H9 (cell line): ENCODE results near the gene NPB. TPM values are rescaled to one million over a fixed set of nuclear protein-coding genes. Genes with fewer than 3 reads are reported as not detected.

Source experiments
- DNase-seq: peaks from one replicate; pipeline ENCODE4 v3.0.0-alpha.2; 2017
- H2AFZ ChIP-seq: one replicate; pipeline ENCODE4 v1.6.1; 2013; ENCODE audit warnings: mild to moderate bottlenecking, low read length, control low read depth, moderate library complexity
- H2AK5ac ChIP-seq: 2 replicates; pipeline ENCODE4 v1.6.1; 2013; ENCODE audit warnings: low read length, control low read depth, mixed read lengths; ENCODE audit not compliant: insufficient read length
- H2BK120ac ChIP-seq: one replicate; pipeline ENCODE4 v1.6.1; 2013; ENCODE audit warnings: low read depth, mild to moderate bottlenecking, low read length, control low read depth, inconsistent platforms; ENCODE audit not compliant: poor library complexity, severe bottlenecking
- H2BK12ac ChIP-seq: 2 replicates; pipeline ENCODE4 v1.6.1; 2013; ENCODE audit warnings: low read length, control low read depth, mixed read lengths, low read depth; ENCODE audit not compliant: insufficient read length
- H2BK15ac ChIP-seq: 2 replicates; pipeline ENCODE4 v1.6.1; 2013; ENCODE audit warnings: low read depth, low read length, control low read depth
- H2BK20ac ChIP-seq: one replicate; pipeline ENCODE4 v1.6.1; 2013; ENCODE audit warnings: low read depth, mild to moderate bottlenecking, low read length, control low read depth, inconsistent platforms; ENCODE audit not compliant: poor library complexity, severe bottlenecking
- H2BK5ac ChIP-seq: 2 replicates; pipeline ENCODE4 v1.6.1; 2013; ENCODE audit warnings: low read length, control low read depth, mixed read lengths; ENCODE audit not compliant: insufficient read length
- H3K14ac ChIP-seq: 2 replicates; pipeline ENCODE4 v1.6.1; 2013; ENCODE audit warnings: low read length, control low read depth; ENCODE audit not compliant: insufficient read depth
- H3K18ac ChIP-seq: 2 replicates; pipeline ENCODE4 v1.6.1; 2013; ENCODE audit warnings: low read depth, mild to moderate bottlenecking, mixed read lengths, low read length, control low read depth; ENCODE audit not compliant: insufficient read length
- H3K23ac ChIP-seq: 2 replicates; pipeline ENCODE4 v1.6.1; 2013; ENCODE audit warnings: low read length, control low read depth, mixed read lengths, low read depth; ENCODE audit not compliant: insufficient read length
- H3K23me2 ChIP-seq: 2 replicates; pipeline ENCODE4 v1.6.1; 2013; ENCODE audit warnings: low read depth, mild to moderate bottlenecking, mixed read lengths, low read length, control low read depth; ENCODE audit not compliant: insufficient read length, poor library complexity, severe bottlenecking
- H3K27ac ChIP-seq: 2 replicates; pipeline ENCODE4 v1.5.1; 2013; ENCODE audit warnings: low read length, control low read depth, mixed read lengths, low read depth; ENCODE audit not compliant: insufficient read length
- H3K27me3 ChIP-seq: 2 replicates; pipeline ENCODE4 v1.6.1; 2013; ENCODE audit warnings: low read length, control low read depth, inconsistent platforms; ENCODE audit not compliant: insufficient read depth
- H3K4ac ChIP-seq: 2 replicates; pipeline ENCODE4 v1.6.1; 2013; ENCODE audit warnings: low read depth, mild to moderate bottlenecking, control low read depth, inconsistent platforms, low read length, moderate library complexity
- H3K4me1 ChIP-seq: 2 replicates; pipeline ENCODE4 v1.6.1; 2013; ENCODE audit warnings: low read length, control low read depth, inconsistent platforms; ENCODE audit not compliant: insufficient read depth
- H3K4me2 ChIP-seq: 2 replicates; pipeline ENCODE4 v1.6.1; 2013; ENCODE audit warnings: low read length, control low read depth, mixed read lengths; ENCODE audit not compliant: insufficient read length, insufficient read depth
- H3K56ac ChIP-seq: 2 replicates; pipeline ENCODE4 v1.6.1; 2013; ENCODE audit warnings: low read depth, mild to moderate bottlenecking, mixed read lengths, low read length, control low read depth; ENCODE audit not compliant: insufficient read length
- H3K79me1 ChIP-seq: 2 replicates; pipeline ENCODE4 v1.6.1; 2013; ENCODE audit warnings: low read depth, mild to moderate bottlenecking, moderate library complexity, low read length, control low read depth, inconsistent platforms; ENCODE audit not compliant: insufficient read depth, poor library complexity, severe bottlenecking
- H3K79me2 ChIP-seq: 2 replicates; pipeline ENCODE4 v1.6.1; 2013; ENCODE audit warnings: low read length, control low read depth, inconsistent platforms; ENCODE audit not compliant: insufficient read depth
- H3K9ac ChIP-seq: 2 replicates; pipeline ENCODE4 v1.6.1; 2013; ENCODE audit warnings: low read length, control low read depth, mixed read lengths; ENCODE audit not compliant: insufficient read length; ENCODE audit errors: extremely low read depth
- H3K9me3 ChIP-seq: one replicate; pipeline ENCODE4 v1.6.1; 2013; ENCODE audit warnings: low read depth, low read length, inconsistent platforms; ENCODE audit not compliant: control insufficient read depth
- H3T11ph ChIP-seq: one replicate; pipeline ENCODE4 v1.6.1; 2013; ENCODE audit warnings: mild to moderate bottlenecking, low read length, control low read depth, inconsistent platforms
- H4K20me1 ChIP-seq: one replicate; pipeline ENCODE4 v1.6.1; 2013; ENCODE audit not compliant: control insufficient read depth, insufficient read length, insufficient read depth
- H4K5ac ChIP-seq: 2 replicates; pipeline ENCODE4 v1.6.1; 2013; ENCODE audit warnings: low read depth, mild to moderate bottlenecking, mixed read lengths, low read length, control low read depth; ENCODE audit not compliant: insufficient read length
- H4K8ac ChIP-seq: replicated peaks from 2 replicates; pipeline ENCODE4 v1.6.1; 2013; ENCODE audit warnings: low read length, control low read depth, mixed read lengths, low read depth; ENCODE audit not compliant: insufficient read length
- H4K91ac ChIP-seq: 2 replicates; pipeline ENCODE4 v1.6.1; 2013; ENCODE audit warnings: low read depth, mild to moderate bottlenecking, moderate library complexity, mixed read lengths, low read length, control low read depth; ENCODE audit not compliant: insufficient read length
- H3K27ac Mint-ChIP-seq, 3 experiments: 2 replicates in 2 of 3; 3 replicates in 1 of 3; pipeline ENCODE4 v1.8.0; 2020 to 2021; ENCODE audit warnings: mixed read lengths in 3 of 3, mild to moderate bottlenecking in 1 of 3, moderate library complexity in 1 of 3
- H3K27me3 Mint-ChIP-seq: 2 replicates; pipeline ENCODE4 v1.8.0; 2021; ENCODE audit warnings: low read depth, mild to moderate bottlenecking, moderate library complexity, mixed read lengths
- H3K36me3 Mint-ChIP-seq, 3 experiments: 2 replicates in 2 of 3; 3 replicates in 1 of 3; pipeline ENCODE4 v1.8.0; 2020 to 2021; ENCODE audit warnings: low read depth in 3 of 3, mixed read lengths in 3 of 3; ENCODE audit not compliant: insufficient read depth in 1 of 3
- H3K4me1 Mint-ChIP-seq, 2 experiments: 2 replicates each; pipeline ENCODE4 v1.8.0; 2020; ENCODE audit warnings: mixed read lengths in 2 of 2
- H3K4me3 Mint-ChIP-seq, 2 experiments: 2 replicates in 1 of 2; 3 replicates in 1 of 2; pipeline ENCODE4 v1.8.0; 2020 to 2021; ENCODE audit warnings: mild to moderate bottlenecking in 2 of 2, mixed read lengths in 2 of 2, moderate library complexity in 1 of 2
- H3K9me3 Mint-ChIP-seq, 2 experiments: 2 replicates in 1 of 2; 3 replicates in 1 of 2; pipeline ENCODE4 v1.8.0; 2020; ENCODE audit warnings: mild to moderate bottlenecking in 2 of 2, mixed read lengths in 2 of 2, moderate library complexity in 1 of 2
- WGBS: extraction: QIAGEN DNeasy Blood & Tissue Kit; methylation state at CpG from one replicate; pipeline ENCODE4 v1.1.7; 2013; ENCODE audit warnings: missing lambda C conversion rate, low lambda C conversion rate, mixed read lengths; ENCODE audit not compliant: insufficient read length; ENCODE audit errors: extremely low coverage; 5-methylcytosine and 5-hydroxymethylcytosine counted together
- total RNA-seq: library from RNA; stranded (reverse); gene quantifications from 2 replicates; pipeline ENCODE4 v1.2.1, GENCODE V29; 2021
- TF ChIP-seq, protein P1 (sequence below): fragments of 200-600 bp; sonication (generic); conservative IDR thresholded peaks from 3 replicates; pipeline ENCODE4 v1.8.0; 2021; ENCODE audit warnings: antibody characterized with exemption, mild to moderate bottlenecking

Gene NPB
- total RNA-seq, 1 experiment from 2014 or later: 2.1 TPM

DNA sequence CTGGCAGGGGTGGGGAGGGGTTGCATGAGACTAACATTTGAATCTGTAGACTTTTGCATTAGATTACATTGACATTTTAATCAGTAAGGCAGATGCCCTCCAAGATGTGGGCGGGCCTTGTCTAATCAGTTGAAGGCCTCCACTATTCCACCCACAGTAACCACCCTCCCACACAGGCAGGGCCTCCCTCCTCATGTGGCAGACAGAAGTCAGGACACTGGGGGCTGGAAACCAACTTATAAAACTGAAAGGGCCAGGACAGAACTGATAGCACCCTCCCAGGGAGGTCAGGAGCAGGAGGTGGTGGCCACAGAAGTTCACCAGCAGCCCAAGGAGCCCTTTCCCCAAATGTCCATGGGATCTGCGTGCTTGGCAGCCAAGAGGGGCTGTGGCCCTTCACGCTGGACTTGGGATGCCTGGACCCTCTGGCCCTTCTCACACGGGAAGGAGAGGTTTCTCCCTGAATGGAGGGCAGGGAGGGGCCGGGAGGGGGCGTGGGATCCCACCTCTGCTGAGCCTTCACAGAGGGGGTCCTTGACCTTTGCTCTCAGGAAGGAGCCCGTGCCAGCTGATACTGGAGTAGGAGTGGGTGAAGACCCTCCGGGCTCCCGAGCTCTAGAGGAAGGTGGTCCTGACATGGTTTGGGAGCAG is 30.4 kb downstream of the NPB start:
- peaks cover 2 to 16% of the 10 kb centered on the region in 2 experiments; a peak in 3 of 4 replicates for H3K4me1 Mint-ChIP-seq
- no peaks in the 10 kb centered on the region for H3K9me3 ChIP-seq
- H4K8ac ChIP-seq: no peak overlapping the region
- H3K4ac ChIP-seq: no peak overlapping the region
- no peaks in the 10 kb centered on the region; the same call in 1 of the 2 replicates for H3K27me3 ChIP-seq
- peaks cover 3% of the 10 kb centered on the region for H3K79me1 ChIP-seq
- peaks cover 21% of the 10 kb centered on the region for H3K27me3 Mint-ChIP-seq
- H3K36me3 Mint-ChIP-seq: peaks cover 3 to 32% (median 21%) of the 10 kb centered on the region in 3 experiments; a peak in 6 of 7 replicates
- H3K23ac ChIP-seq: no peak overlapping the region
- H3T11ph ChIP-seq: no peak overlapping the region
- no peaks in the 10 kb centered on the region for H3K9me3 Mint-ChIP-seq
- no peak overlapping the region for H2AK5ac ChIP-seq
- H4K5ac ChIP-seq: no peak overlapping the region
- H3K14ac ChIP-seq: no peak overlapping the region; the same call in 1 of the 2 replicates
- WGBS: no CpG with 5 or more reads among the region's 9 CpGs
- peak overlapping the region in 1 of 3 experiments; percentile 89; a peak in 1 of 7 replicates for H3K27ac Mint-ChIP-seq
- DNase-seq: no peak
- no peak overlapping the region for H2BK15ac ChIP-seq
- TF ChIP-seq, protein P1, sequence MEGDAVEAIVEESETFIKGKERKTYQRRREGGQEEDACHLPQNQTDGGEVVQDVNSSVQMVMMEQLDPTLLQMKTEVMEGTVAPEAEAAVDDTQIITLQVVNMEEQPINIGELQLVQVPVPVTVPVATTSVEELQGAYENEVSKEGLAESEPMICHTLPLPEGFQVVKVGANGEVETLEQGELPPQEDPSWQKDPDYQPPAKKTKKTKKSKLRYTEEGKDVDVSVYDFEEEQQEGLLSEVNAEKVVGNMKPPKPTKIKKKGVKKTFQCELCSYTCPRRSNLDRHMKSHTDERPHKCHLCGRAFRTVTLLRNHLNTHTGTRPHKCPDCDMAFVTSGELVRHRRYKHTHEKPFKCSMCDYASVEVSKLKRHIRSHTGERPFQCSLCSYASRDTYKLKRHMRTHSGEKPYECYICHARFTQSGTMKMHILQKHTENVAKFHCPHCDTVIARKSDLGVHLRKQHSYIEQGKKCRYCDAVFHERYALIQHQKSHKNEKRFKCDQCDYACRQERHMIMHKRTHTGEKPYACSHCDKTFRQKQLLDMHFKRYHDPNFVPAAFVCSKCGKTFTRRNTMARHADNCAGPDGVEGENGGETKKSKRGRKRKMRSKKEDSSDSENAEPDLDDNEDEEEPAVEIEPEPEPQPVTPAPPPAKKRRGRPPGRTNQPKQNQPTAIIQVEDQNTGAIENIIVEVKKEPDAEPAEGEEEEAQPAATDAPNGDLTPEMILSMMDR: no peak
- no peak overlapping the region for H3K56ac ChIP-seq
- H3K9ac ChIP-seq: no peak overlapping the region
- H4K20me1 ChIP-seq: peaks cover 4% of the 10 kb centered on the region
- peaks cover 2% of the 10 kb centered on the region; the same call in 1 of the 2 replicates for H3K79me2 ChIP-seq
- no peak overlapping the region for H3K18ac ChIP-seq
- H3K4me2 ChIP-seq: no peak overlapping the region
- no peak overlapping the region for H2AFZ ChIP-seq
- no peak overlapping the region for H3K27ac ChIP-seq
- H2BK12ac ChIP-seq: no peak overlapping the region
- no peak overlapping the region; a peak in 1 of 5 replicates for H3K4me3 Mint-ChIP-seq
- H2BK5ac ChIP-seq: no peak overlapping the region
- no peak overlapping the region for H2BK120ac ChIP-seq
- H2BK20ac ChIP-seq: no peak overlapping the region
- no peak overlapping the region for H4K91ac ChIP-seq
- H3K23me2 ChIP-seq: peaks cover 7% of the 10 kb centered on the region
- H3K4me1 ChIP-seq: no peaks in the 10 kb centered on the region
